SK-N-MC (cell line): Measurements from ENCODE around the gene RASL11A.

Experiments
- EZH2 ChIP-seq: fragments of 200-600 bp; sonication (generic); IDR thresholded peaks from one replicate; pipeline ENCODE4 v1.6.1; 2017; ENCODE audit warnings: antibody characterized with exemption
- POLR2AphosphoS5 ChIP-seq: IDR thresholded peaks from 2 replicates; pipeline ENCODE4 v1.6.1; 2012; ENCODE audit warnings: mild to moderate bottlenecking, low read depth, low read length, borderline replicate concordance

- TF ChIP-seq EZH2, result no peak
- TF ChIP-seq POLR2AphosphoS5, result no peak
Observed at GRCh38 chr13:27271570-27272096, 1.0 kb downstream of the RASL11A start.
